ENCODE data around the gene GLRA2. TPM values are rescaled to one million over a fixed set of nuclear protein-coding genes. Genes with fewer than 3 reads are reported as not detected.

Gene GLRA2
- not detected for total RNA-seq

- Histone ChIP-seq H3K4me1 (no peaks in the 10 kb centered on the region), H3K27ac (no peak within 1 kb of the TSS), H3K9me3 (no peaks in the 10 kb centered on the region), H3K4me3 (no peak within 1 kb of the TSS), H3K36me3 (no peaks in the 10 kb centered on the region), H3K27me3 (no peaks in the 10 kb centered on the region)
- in situ Hi-C loops (cut with MboI; ENCODE audit: low sequenced_read_pairs in 4 of 4), result no loop called here
- DNase-seq, result no peak
- intact Hi-C loops (cut with DNase I; ENCODE audit: low total_unique reads), result no loop called here
- ATAC-seq, result no peak
- no peak for TF ChIP-seq CTCF (IDR thresholded peaks at IDR 0.05 in 4 of 5, conservative IDR thresholded peaks at IDR 0.05 in 1 of 5)
- no peak for TF ChIP-seq POLR2A (IDR thresholded peaks at IDR 0.05)
Observed at GRCh38 chrX:14529290-14529989, at the start of gene GLRA2. TSS of gene GLRA2 (plus strand) at chrX:14529536. CDS start at chrX:14530058, 522 bp downstream.

GRCh38 chrX:14489437-14489836 lies 39.9 kb upstream of the GLRA2 start:
- no peaks in the 10 kb centered on the region for H3K27me3 ChIP-seq
- H3K4me3 ChIP-seq, result no peak overlapping the region
- H3K9me3 ChIP-seq, result no peaks in the 10 kb centered on the region
- H3K4me1 ChIP-seq, result no peaks in the 10 kb centered on the region
- TF ChIP-seq POLR2A (IDR thresholded peaks at IDR 0.05), result no peak
- TF ChIP-seq CTCF (IDR thresholded peaks at IDR 0.05 in 4 of 5, conservative IDR thresholded peaks at IDR 0.05 in 1 of 5), result no peak
- no peak for DNase-seq
- no peak overlapping the region for H3K27ac ChIP-seq
- intact Hi-C loops (cut with DNase I; ENCODE audit: low total_unique reads), result no loop called here
- in situ Hi-C loops (cut with MboI; ENCODE audit: low sequenced_read_pairs in 4 of 4), result no loop called here
- no peak for ATAC-seq
- no peaks in the 10 kb centered on the region for H3K36me3 ChIP-seq

GRCh38 chrX:14491689-14492088 lies 37.6 kb upstream of the GLRA2 start:
- no peak for ATAC-seq
- H3K4me1 ChIP-seq, result no peaks in the 10 kb centered on the region

GRCh38 chrX:14496674-14497073 lies 32.7 kb upstream of the GLRA2 start:
- Histone ChIP-seq H3K9me3 (no peaks in the 10 kb centered on the region), H3K27me3 (no peaks in the 10 kb centered on the region), H3K36me3 (no peaks in the 10 kb centered on the region), H3K4me1 (no peaks in the 10 kb centered on the region), H3K27ac (peak overlapping the region in 2 of 4 donors; percentile 46 to 50), H3K4me3 (peak overlapping the region in 2 of 4 donors; percentile 8 to 13)
- no peak for TF ChIP-seq POLR2A (IDR thresholded peaks at IDR 0.05)
- no peak for TF ChIP-seq CTCF (IDR thresholded peaks at IDR 0.05 in 4 of 5, conservative IDR thresholded peaks at IDR 0.05 in 1 of 5)
- in situ Hi-C loops (cut with MboI; ENCODE audit: low sequenced_read_pairs in 4 of 4) (no loop called here), intact Hi-C loops (cut with DNase I; ENCODE audit: low total_unique reads) (no loop called here)
- ATAC-seq (no peak), DNase-seq (no peak)

More at GRCh38 chrX:14491689-14492088, 37.6 kb upstream of the GLRA2 start:
- Histone ChIP-seq H3K9me3 (no peaks in the 10 kb centered on the region), H3K27ac (no peak overlapping the region), H3K4me3 (no peak overlapping the region), H3K27me3 (no peaks in the 10 kb centered on the region), H3K36me3 (no peaks in the 10 kb centered on the region)
- in situ Hi-C loops (cut with MboI; ENCODE audit: low sequenced_read_pairs in 4 of 4) (no loop called here), intact Hi-C loops (cut with DNase I; ENCODE audit: low total_unique reads) (no loop called here)
- TF ChIP-seq POLR2A (IDR thresholded peaks at IDR 0.05), result no peak
- TF ChIP-seq CTCF (IDR thresholded peaks at IDR 0.05 in 4 of 5, conservative IDR thresholded peaks at IDR 0.05 in 1 of 5), result no peak
- DNase-seq, result no peak

Data from gastrocnemius medialis (tissue), 4 donors.